H1 (cell line): ENCODE data around the gene PHF1. TPM values are rescaled to one million over a fixed set of nuclear protein-coding genes. Genes with fewer than 3 reads are reported as not detected.

ENCODE experiments used
- CTCF ChIA-PET: fragments of 300-600 bp; sonication (Branson Sonifier 250); formaldehyde crosslinking; loops from one replicate; lab custom pipeline; 2021; ENCODE audit not compliant: partially characterized antibody; lab: Charles Lee
- POLR2A ChIA-PET: fragments of 300-600 bp; sonication (Branson Sonifier 250); formaldehyde crosslinking; loops from one replicate; lab custom pipeline; 2021; ENCODE audit warnings: inconsistent platforms; ENCODE audit not compliant: partially characterized antibody; lab: Charles Lee
- DNase-seq, 2 experiments: peaks; one replicate each; pipeline versions ENCODE4 v3.0.0 to v3.0.0-alpha.2; 2010 to 2022; ENCODE audit warnings: low spot score in 2 of 2, low read depth in 1 of 2, mixed read lengths in 1 of 2
- FAIRE-seq: peaks from 2 replicates; lab custom pipeline; 2011; peaks lifted over from hg19 to GRCh38; lab: Jason Lieb, UNC
- H2AFZ ChIP-seq: 2 replicates; pipeline ENCODE4 v1.8.1; 2012; ENCODE audit warnings: low read length, inconsistent platforms
- H2AK5ac ChIP-seq: 2 replicates; pipeline ENCODE4 v1.6.1; 2013; ENCODE audit warnings: low read depth, low read length
- H2BK120ac ChIP-seq: replicated peaks from 2 replicates; pipeline ENCODE3; 2013; ENCODE audit warnings: low read depth, low read length, inconsistent platforms
- H2BK12ac ChIP-seq: 2 replicates; pipeline ENCODE4 v1.6.1; 2013; ENCODE audit warnings: low read depth, low read length
- H2BK15ac ChIP-seq: 2 replicates; pipeline ENCODE4 v1.6.1; 2013; ENCODE audit warnings: low read length
- H2BK20ac ChIP-seq: 2 replicates; pipeline ENCODE4 v1.6.1; 2013; ENCODE audit warnings: low read length
- H2BK5ac ChIP-seq: 2 replicates; pipeline ENCODE4 v1.6.1; 2013; ENCODE audit warnings: low read depth, low read length
- H3K14ac ChIP-seq: 2 replicates; pipeline ENCODE4 v1.6.1; 2013; ENCODE audit warnings: inconsistent platforms; ENCODE audit not compliant: insufficient read length
- H3K18ac ChIP-seq: 2 replicates; pipeline ENCODE4 v1.6.1; 2013; ENCODE audit warnings: low read length; ENCODE audit errors: extremely low read depth
- H3K23ac ChIP-seq: 2 replicates; pipeline ENCODE4 v1.6.1; 2013; ENCODE audit warnings: inconsistent platforms; ENCODE audit not compliant: insufficient read length
- H3K23me2 ChIP-seq: 2 replicates; pipeline ENCODE4 v1.6.1; 2013; ENCODE audit warnings: low read depth, low read length
- H3K27ac ChIP-seq: 2 replicates; pipeline ENCODE4 v1.6.1; 2011; ENCODE audit warnings: low read depth, low read length, inconsistent platforms
- H3K27me3 ChIP-seq, 4 experiments: replicated peaks in 1 of 4; 1 replicate in 1 of 4; 2 replicates in 3 of 4; pipeline versions ENCODE4 v1.6.1 to v1.8.1; 2011 to 2013; ENCODE audit warnings: low read length in 3 of 4, mild to moderate bottlenecking in 3 of 4, inconsistent platforms in 2 of 4, mixed read lengths in 2 of 4, moderate library complexity in 1 of 4; ENCODE audit not compliant: control insufficient read depth in 3 of 4, insufficient read depth in 3 of 4; ENCODE audit errors: extremely low read depth in 1 of 4
- H3K36me3 ChIP-seq, 4 experiments: 2 replicates each; pipeline versions ENCODE4 v1.6.1 to v1.8.1; 2011 to 2013; ENCODE audit warnings: mild to moderate bottlenecking in 4 of 4, low read length in 3 of 4, moderate library complexity in 2 of 4, control low read depth in 1 of 4, inconsistent platforms in 1 of 4; ENCODE audit not compliant: insufficient read depth in 4 of 4, control insufficient read depth in 2 of 4
- H3K4ac ChIP-seq: replicated peaks from 2 replicates; pipeline ENCODE3; 2013; ENCODE audit warnings: low read length, low read depth, mixed read lengths, inconsistent platforms; ENCODE audit not compliant: insufficient read length
- H3K4me1 ChIP-seq, 4 experiments: replicated peaks in 1 of 4; 1 replicate in 1 of 4; 2 replicates in 3 of 4; pipeline versions ENCODE4 v1.6.1 to v1.8.1; 2011 to 2013; ENCODE audit warnings: low read length in 3 of 4, inconsistent platforms in 2 of 4, mixed read lengths in 1 of 4; ENCODE audit not compliant: insufficient read depth in 4 of 4, control insufficient read depth in 3 of 4
- H3K4me2 ChIP-seq, 2 experiments: 2 replicates each; pipeline versions ENCODE4 v1.6.1 to v1.8.1; 2011 to 2013; ENCODE audit warnings: low read depth in 2 of 2, low read length in 2 of 2, control low read depth in 1 of 2, inconsistent platforms in 1 of 2, mild to moderate bottlenecking in 1 of 2; ENCODE audit not compliant: insufficient read depth in 1 of 2
- H3K4me3 ChIP-seq, 4 experiments: fragments of 200-600, 300-600 bp in 1 of 4; sonication (generic), shearing (Covaris generic), sonication (Bioruptor Twin) in 1 of 4; 2 replicates each; pipeline versions ENCODE4 v1.5.1 to v1.8.1; 2011 to 2016; ENCODE audit warnings: low read length in 4 of 4, low read depth in 3 of 4, control low read depth in 2 of 4, inconsistent platforms in 2 of 4, mild to moderate bottlenecking in 2 of 4, mixed read lengths in 1 of 4, moderate library complexity in 1 of 4; ENCODE audit not compliant: insufficient read depth in 2 of 4; ENCODE audit errors: extremely low read depth in 1 of 4
- H3K56ac ChIP-seq: replicated peaks from 2 replicates; pipeline ENCODE3; 2013; ENCODE audit warnings: low read depth, mild to moderate bottlenecking, mixed read lengths, low read length, inconsistent platforms; ENCODE audit not compliant: insufficient read length
- H3K79me1 ChIP-seq: 2 replicates; pipeline ENCODE4 v1.6.1; 2013; ENCODE audit warnings: low read depth, low read length, control low read depth
- H3K79me2 ChIP-seq, 2 experiments: 2 replicates each; pipeline versions ENCODE4 v1.6.1 to v1.8.1; 2012 to 2013; ENCODE audit warnings: low read length in 2 of 2, mild to moderate bottlenecking in 2 of 2, inconsistent platforms in 1 of 2; ENCODE audit not compliant: insufficient read depth in 2 of 2, control insufficient read depth in 1 of 2
- H3K9ac ChIP-seq, 4 experiments: replicated peaks in 1 of 4; 1 replicate in 1 of 4; 2 replicates in 3 of 4; pipeline versions ENCODE4 v1.6.1 to v1.8.1; 2011 to 2013; ENCODE audit warnings: low read depth in 3 of 4, low read length in 3 of 4, control low read depth in 2 of 4, mild to moderate bottlenecking in 2 of 4, moderate library complexity in 2 of 4, inconsistent platforms in 1 of 4; ENCODE audit errors: extremely low read depth in 1 of 4
- H3K9me3 ChIP-seq, 2 experiments: 2 replicates each; pipeline versions ENCODE4 v1.6.1 to v1.8.1; 2012 to 2013; ENCODE audit warnings: mild to moderate bottlenecking in 2 of 2, moderate library complexity in 2 of 2, control low read depth in 1 of 2, inconsistent platforms in 1 of 2, low read depth in 1 of 2, low read length in 1 of 2, mixed read lengths in 1 of 2; ENCODE audit not compliant: insufficient read depth in 2 of 2
- H4K20me1 ChIP-seq, 2 experiments: replicated peaks in 1 of 2; 2 replicates each; pipeline versions ENCODE3 to v1.8.1; 2011 to 2013; ENCODE audit warnings: inconsistent platforms in 2 of 2, low read length in 2 of 2, mild to moderate bottlenecking in 1 of 2; ENCODE audit not compliant: insufficient read depth in 2 of 2, control insufficient read depth in 1 of 2
- H4K5ac ChIP-seq: 2 replicates; pipeline ENCODE4 v1.6.1; 2013; ENCODE audit warnings: low read length, low read depth, mixed read lengths, inconsistent platforms; ENCODE audit not compliant: insufficient read length
- H4K8ac ChIP-seq: 2 replicates; pipeline ENCODE4 v1.8.0; 2013; ENCODE audit warnings: mild to moderate bottlenecking, moderate library complexity, low read length, inconsistent platforms; ENCODE audit not compliant: insufficient read depth; ENCODE audit errors: extremely low read depth
- H4K91ac ChIP-seq: replicated peaks from 2 replicates; pipeline ENCODE3; 2013; ENCODE audit warnings: low read length, mixed read lengths, inconsistent platforms; ENCODE audit not compliant: insufficient read length
- ASH2L ChIP-seq: fragments of 200-600, 300-600 bp; sonication (generic); IDR thresholded peaks from one replicate; pipeline ENCODE4 v1.7.1; 2017; ENCODE audit warnings: low read length
- WGBS, 2 experiments: shearing (Covaris generic) in 1 of 2; methylation state at CpG; one replicate each; pipeline versions ENCODE4 v1.1.6 to v1.1.7; 2013 to 2015; ENCODE audit warnings: low lambda C conversion rate in 2 of 2, mixed read lengths in 2 of 2, inconsistent platforms in 1 of 2, low coverage in 1 of 2, missing lambda C conversion rate in 1 of 2; ENCODE audit not compliant: insufficient replicate concordance in 2 of 2, insufficient coverage in 1 of 2, insufficient read length in 1 of 2; ENCODE audit errors: extremely low coverage in 1 of 2, missing lambda C conversion rate in 1 of 2; 5-methylcytosine and 5-hydroxymethylcytosine counted together
- polyA plus RNA-seq, 7 experiments: library from polyadenylated mRNA; depleted of rRNA in 3 of 7; stranded (reverse) in 5 of 7; unstranded in 2 of 7; fragments of >200 nt in 5 of 7; fragments of 200-250 nt in 2 of 7; gene quantifications; 1 replicate in 5 of 7; 2 replicates in 1 of 7; 4 replicates in 1 of 7; pipeline versions ENCODE4 v1.2.1 to v1.2.3, GENCODE V29; 2011 to 2013; ENCODE audit warnings: missing spikeins in 2 of 7, mixed read lengths in 2 of 7
- total RNA-seq: library from RNA; stranded (reverse); fragmentation: NEBNext Ultra II Directional; extraction: Animal tissue kit (Norgen Biotek cat#: 25700); gene quantifications from 2 replicates; pipeline ENCODE4 v1.2.1, GENCODE V29; 2021

PHF1 gene
- total and polyA plus RNA-seq, 2 of the 8 experiments (the other 6 are each of a cell fraction or from before 2014, with no cell fraction given): 47.3 to 78.6 TPM

- CTCF ChIA-PET: interaction anchor here (1.2 to 1.6 kb wide), 4 partner anchors 10 to 125 kb away, joined by 3 to 7 read pairs (median 3); partner anchors contain the start of gene BAK1
- H3K27me3 ChIP-seq: no peaks in the 10 kb centered on the region
- no peak overlapping the region for H2BK15ac ChIP-seq
Observed at GRCh38 chr6:33455051-33455450, 44.2 kb downstream of the PHF1 start.

More at GRCh38 chr6:33455051-33455450, 44.2 kb downstream of the PHF1 start:
- H3K14ac ChIP-seq: no peak overlapping the region
- POLR2A ChIA-PET: interaction anchor here (0.7 to 17.2 kb wide), 18 partner anchors 9 to 178 kb away, joined by 3 to 381 read pairs (median 8); partner anchors contain the start of genes B3GALT4, BAK1, CUTA and KIFC1
- no peaks in the 10 kb centered on the region for H3K9me3 ChIP-seq
- H3K4me3 ChIP-seq: peak overlapping the region; percentile 52 to 93 (median 88)
- H2BK12ac ChIP-seq: no peak overlapping the region
- H3K56ac ChIP-seq: no peak overlapping the region
- H3K23me2 ChIP-seq: peaks cover 9% of the 10 kb centered on the region
- H2BK5ac ChIP-seq: peak overlapping the region; percentile 44; the same call in 1 of the 2 replicates
- H2AK5ac ChIP-seq: no peak overlapping the region
- peaks cover 11 to 32% (median 16%) of the 10 kb centered on the region in 4 experiments; a peak in 7 of 8 replicates for H3K36me3 ChIP-seq
- H3K27ac ChIP-seq: no peak overlapping the region
- peak overlapping the region; percentile 69 to 81 for H3K4me2 ChIP-seq
- H3K23ac ChIP-seq: no peak overlapping the region
- H4K91ac ChIP-seq: peak overlapping the region; percentile 35
- TF ChIP-seq ASH2L: no peak
- TF ChIP-seq, all 59 proteins: peak for 0
- Histone ChIP-seq H3K4me1 (peaks cover 0 to 5% (median 4%) of the 10 kb centered on the region in 4 experiments; a peak in 6 of 7 replicates), H3K18ac (no peak overlapping the region), H4K20me1 (no peaks in the 10 kb centered on the region), H3K9ac (peak overlapping the region; percentile 2 to 75 (median 69)), H3K4ac (no peak overlapping the region), H2AFZ (no peak overlapping the region), H4K5ac (no peak overlapping the region), H4K8ac (no peak overlapping the region), H3K79me1 (peaks cover 5% of the 10 kb centered on the region; the same call in 1 of the 2 replicates), H2BK20ac (no peak overlapping the region), H3K79me2 (peaks cover 0 to 13% of the 10 kb centered on the region in 2 experiments; a peak in 2 of 4 replicates), H2BK120ac (no peak overlapping the region)
- no peak for DNase-seq
- 70% methylated on average over 16 of the region's 16 CpGs; no CpG with 5 or more reads in 1 of the 2 experiments for WGBS, 2 experiments
- no peak for FAIRE-seq
